PC-3 (cell line): Measurements from ENCODE around the gene SLC25A11. TPM values are rescaled to one million over a fixed set of nuclear protein-coding genes. Genes with fewer than 3 reads are reported as not detected.

Experiments used
- ATAC-seq: fragments of 200-7000 bp; cut with Tn5 transposase; 2 replicates; pipeline ENCODE4 v1.9.1; 2020; ENCODE audit warnings: mild to moderate bottlenecking, moderate library complexity
- BruUV-seq: library from RNA; stranded (reverse); fragments of 400-500 nt; replicated peaks from 2 replicates; lab custom pipeline; 2021; lab: Mats Ljungman, UMichigan
- CTCF ChIA-PET: fragments of 300-600 bp; sonication (Branson Sonifier 250); formaldehyde crosslinking; loops from one replicate; lab custom pipeline; 2022; ENCODE audit warnings: antibody characterized with exemption; lab: Charles Lee
- POLR2A ChIA-PET: fragments of 300-600 bp; sonication (Branson Sonifier 250); formaldehyde crosslinking; loops from one replicate; lab custom pipeline; 2022; ENCODE audit warnings: antibody characterized with exemption; ENCODE audit not compliant: unreplicated experiment; lab: Charles Lee
- DNase-seq: peaks from one replicate; pipeline ENCODE4 v3.0.0-alpha.2; 2015
- H2AFZ ChIP-seq: fragments of 300-600 bp; sonication (generic); 2 replicates; pipeline ENCODE4 v1.6.0; 2016; ENCODE audit warnings: antibody characterized with exemption, low read length
- H3F3A ChIP-seq: fragments of 300-600 bp; sonication (generic); one replicate; pipeline ENCODE4 v1.6.0; 2017; ENCODE audit warnings: antibody characterized with exemption, low read length, control low read depth, mild to moderate bottlenecking; ENCODE audit not compliant: unreplicated experiment
- H3K27ac ChIP-seq: fragments of 300-600 bp; sonication (generic); 2 replicates; pipeline ENCODE4 v1.5.1; 2016; ENCODE audit warnings: mild to moderate bottlenecking, low read length
- H3K27me3 ChIP-seq: fragments of 300-600 bp; sonication (generic); 2 replicates; pipeline ENCODE4 v1.6.1; 2016; ENCODE audit warnings: low read length, mixed read lengths
- H3K36me3 ChIP-seq: fragments of 300-600 bp; sonication (generic); 2 replicates; pipeline ENCODE4 v1.6.1; 2016; ENCODE audit warnings: low read depth, mixed run types, low read length, mixed read lengths
- H3K4me1 ChIP-seq: fragments of 300-600 bp; sonication (generic); 2 replicates; pipeline ENCODE4 v1.5.1; 2016; ENCODE audit warnings: low read length; ENCODE audit not compliant: insufficient read depth
- H3K4me2 ChIP-seq: fragments of 300-600 bp; sonication (generic); 2 replicates; pipeline ENCODE4 v1.6.0; 2016; ENCODE audit warnings: low read length
- H3K4me3 ChIP-seq: fragments of 300-600 bp; sonication (generic); 2 replicates; pipeline ENCODE4 v1.5.1; 2016; ENCODE audit warnings: mild to moderate bottlenecking, low read length, mixed read lengths
- H3K79me2 ChIP-seq: fragments of 300-600 bp; sonication (generic); 2 replicates; pipeline ENCODE4 v1.6.1; 2017; ENCODE audit warnings: low read length, mixed read lengths
- H3K9ac ChIP-seq: fragments of 300-600 bp; sonication (generic); 2 replicates; pipeline ENCODE4 v1.6.0; 2016; ENCODE audit warnings: mild to moderate bottlenecking, low read length
- H3K9me2 ChIP-seq: fragments of 300-600 bp; sonication (generic); replicated peaks from 2 replicates; pipeline ENCODE4 v1.6.1; 2016; ENCODE audit warnings: mixed run types, low read length, mixed read lengths
- H3K9me3 ChIP-seq: fragments of 300-600 bp; sonication (generic); 2 replicates; pipeline ENCODE4 v1.6.1; 2016; ENCODE audit warnings: low read length, mixed read lengths
- H4K20me1 ChIP-seq: fragments of 300-600 bp; sonication (generic); 2 replicates; pipeline ENCODE4 v1.6.1; 2016; ENCODE audit warnings: low read length, mixed read lengths
- CTCF ChIP-seq: fragments of 300-600 bp; sonication (generic); conservative IDR thresholded peaks from 2 replicates; pipeline ENCODE4 v1.5.1; 2017; ENCODE audit warnings: antibody characterized with exemption, low read depth, mild to moderate bottlenecking, low read length
- EZH2 ChIP-seq: fragments of 300-600 bp; sonication (generic); IDR thresholded peaks from one replicate; pipeline ENCODE4 v1.6.1; 2017; ENCODE audit warnings: antibody characterized with exemption, mild to moderate bottlenecking, low read length; ENCODE audit not compliant: unreplicated experiment
- EZH2phosphoT487 ChIP-seq: fragments of 300-600 bp; sonication (generic); IDR thresholded peaks from 2 replicates; pipeline ENCODE4 v1.6.1; 2018; ENCODE audit warnings: mild to moderate bottlenecking, antibody characterized with exemption, low read length, borderline replicate concordance
- intact Hi-C: fragments of 100-400 bp; cut with micrococcal nuclease; formaldehyde crosslinking; loops from 2 replicates; pipeline ENCODE4 v1.9.0; 2023
- total RNA-seq: library from RNA; depleted of rRNA; stranded (reverse); fragments of >200 nt; gene quantifications from 2 replicates; pipeline ENCODE4 v1.2.3, GENCODE V29; 2014

The SLC25A11 gene
- total RNA-seq, 1 experiment from 2014 or later: 72.1 TPM

- Histone ChIP-seq H4K20me1 (no peaks in the 10 kb centered on the region), H3K27me3 (no peaks in the 10 kb centered on the region), H3K36me3 (peaks cover 3% of the 10 kb centered on the region), H3K9me3 (no peaks in the 10 kb centered on the region), H3K4me1 (no peaks in the 10 kb centered on the region), H3F3A (no peaks in the 10 kb centered on the region), H3K79me2 (no peaks in the 10 kb centered on the region), H3K9me2 (no peaks in the 10 kb centered on the region), H3K9ac (no peak overlapping the region), H2AFZ (no peak overlapping the region), H3K27ac (no peak overlapping the region), H3K4me2 (no peak overlapping the region), H3K4me3 (no peak overlapping the region)
- DNase-seq: no peak
- ChIA-PET CTCF (no interaction called here), POLR2A (no interaction called here)
- no peak for ATAC-seq
- intact Hi-C loops: no loop called here
- TF ChIP-seq EZH2phosphoT487: no peak
- TF ChIP-seq EZH2: no peak
- TF ChIP-seq CTCF: no peak
- BruUV-seq: no TSS peak
These were observed 34.3 kb upstream of the SLC25A11 start for GRCh38 chr17:4974115-4974670.

GRCh38 chr17:4973256-4974114 is 33.6 kb upstream of the SLC25A11 start:
- ChIA-PET POLR2A (no interaction called here), CTCF (no interaction called here)
- Histone ChIP-seq H4K20me1 (no peaks in the 10 kb centered on the region), H3K27me3 (no peaks in the 10 kb centered on the region), H3K4me1 (peaks cover 7% of the 10 kb centered on the region), H3K36me3 (peaks cover 3% of the 10 kb centered on the region; the same call in 1 of the 2 replicates), H3K27ac (no peak overlapping the region), H3K9me3 (no peaks in the 10 kb centered on the region), H2AFZ (no peak overlapping the region), H3K79me2 (peaks cover 3% of the 10 kb centered on the region; the same call in 1 of the 2 replicates), H3F3A (no peaks in the 10 kb centered on the region), H3K9ac (no peak overlapping the region), H3K4me3 (no peak overlapping the region), H3K4me2 (no peak overlapping the region), H3K9me2 (no peaks in the 10 kb centered on the region)
- TF ChIP-seq EZH2phosphoT487: no peak
- TF ChIP-seq EZH2: no peak
- no peak for TF ChIP-seq CTCF
- no peak for ATAC-seq
- no peak for DNase-seq
- BruUV-seq: no TSS peak
- intact Hi-C loops: no loop called here

- H3K9me2 ChIP-seq: no peaks in the 10 kb centered on the region
- CTCF ChIA-PET: no interaction called here
- intact Hi-C loops: no loop called here
- TF ChIP-seq EZH2 (no peak), EZH2phosphoT487 (no peak), CTCF (no peak)
- H3K79me2 ChIP-seq: peaks cover 8% of the 10 kb centered on the region; the same call in 1 of the 2 replicates
- H3K4me1 ChIP-seq: peaks cover 13% of the 10 kb centered on the region
- H3K9ac ChIP-seq: no peak overlapping the region
- H3F3A ChIP-seq: no peaks in the 10 kb centered on the region
- peaks cover under 1% of the 10 kb centered on the region; the same call in 1 of the 2 replicates for H3K36me3 ChIP-seq
- POLR2A ChIA-PET: no interaction called here
- H3K27me3 ChIP-seq: no peaks in the 10 kb centered on the region
- no peak overlapping the region for H3K4me2 ChIP-seq
- TSS peak; percentile 14 for BruUV-seq
- ATAC-seq: no peak
- H3K27ac ChIP-seq: no peak overlapping the region
- H4K20me1 ChIP-seq: no peaks in the 10 kb centered on the region
- H3K4me3 ChIP-seq: no peak overlapping the region
- no peak for DNase-seq
- no peaks in the 10 kb centered on the region for H3K9me3 ChIP-seq
- H2AFZ ChIP-seq: no peak overlapping the region
These were observed 32.9 kb upstream of the SLC25A11 start for GRCh38 chr17:4972752-4973151.
